HG02970 (cell line): ENCODE results near the gene NRG4.
"Not testable (repeated sequence)": the region's sequence is repeated elsewhere in the genome, so short reads cannot be mapped to it uniquely, and the experiment has no call there.

Experiments
- ATAC-seq: cut with Tn5 transposase; IDR thresholded peaks from one replicate; pipeline ENCODE4 v1.9.1; 2021; ENCODE audit warnings: mild to moderate bottlenecking, moderate library complexity, moderate number of reproducible peaks; ENCODE audit not compliant: unreplicated experiment, low FRiP score

NRG4 gene

DNA sequence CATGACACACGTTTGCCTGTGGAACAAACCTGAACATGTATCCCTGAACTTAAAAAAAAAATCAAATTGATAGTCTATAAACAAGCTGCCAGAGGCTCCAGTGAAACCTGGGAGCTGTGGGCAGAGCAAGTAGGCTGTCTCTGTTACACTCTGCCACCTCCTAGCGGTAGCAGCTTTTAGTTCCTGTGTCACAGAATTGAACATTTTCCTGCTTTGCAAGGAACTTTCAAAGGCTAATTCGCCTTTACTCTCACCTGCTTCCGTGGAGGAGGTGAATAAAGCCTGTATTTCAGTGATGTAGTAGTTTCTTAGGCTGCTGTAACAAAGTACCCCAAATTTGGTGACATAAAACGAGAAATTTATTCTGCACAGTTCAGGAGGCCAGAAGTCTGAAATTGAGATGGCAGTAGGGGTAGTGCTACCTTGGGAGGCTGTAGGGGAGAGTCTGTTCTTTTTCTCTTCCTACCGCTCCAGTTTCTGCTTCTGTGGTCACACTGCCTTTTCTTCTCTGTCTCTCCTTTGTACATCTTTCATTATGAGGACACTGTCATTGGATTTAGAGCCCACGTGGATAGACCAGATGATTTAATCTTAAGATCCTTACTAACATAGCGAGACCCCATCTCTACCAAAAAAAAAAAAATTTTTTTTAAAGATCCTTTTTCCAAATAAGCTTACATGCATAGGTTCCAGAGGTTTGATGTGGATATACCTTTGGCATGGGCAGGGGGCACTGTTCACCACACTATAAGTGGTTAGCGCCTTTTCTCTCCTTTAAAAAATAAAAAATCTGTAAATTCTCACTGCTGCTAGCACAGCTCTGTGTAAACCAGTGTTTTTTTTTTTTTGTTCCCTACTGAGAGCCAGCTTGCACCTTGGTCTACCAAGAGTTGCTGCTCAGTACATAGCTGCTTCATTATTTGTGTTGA, 83.3 kb downstream of the NRG4 start:
- ATAC-seq = no peak

DNA sequence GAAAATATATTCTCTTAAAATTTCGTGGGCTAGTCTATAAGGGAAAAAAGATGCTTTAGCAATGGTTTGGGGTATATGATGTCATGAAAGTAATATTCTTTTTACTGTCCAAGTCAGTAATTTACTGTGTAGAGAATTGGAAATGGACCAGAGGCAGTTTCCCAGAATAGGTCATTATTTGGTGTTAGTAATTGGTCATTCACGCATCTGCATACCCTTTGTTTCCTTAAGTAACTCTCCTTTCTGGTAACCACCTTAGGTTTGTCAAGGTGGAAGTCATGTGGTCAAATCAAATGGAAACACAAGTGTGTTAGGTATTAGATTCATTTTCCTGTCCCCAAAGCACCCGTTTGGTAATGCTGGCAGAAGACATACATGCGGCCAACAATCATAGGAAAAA, 84.6 kb downstream of the NRG4 start:
- no peak for ATAC-seq

DNA sequence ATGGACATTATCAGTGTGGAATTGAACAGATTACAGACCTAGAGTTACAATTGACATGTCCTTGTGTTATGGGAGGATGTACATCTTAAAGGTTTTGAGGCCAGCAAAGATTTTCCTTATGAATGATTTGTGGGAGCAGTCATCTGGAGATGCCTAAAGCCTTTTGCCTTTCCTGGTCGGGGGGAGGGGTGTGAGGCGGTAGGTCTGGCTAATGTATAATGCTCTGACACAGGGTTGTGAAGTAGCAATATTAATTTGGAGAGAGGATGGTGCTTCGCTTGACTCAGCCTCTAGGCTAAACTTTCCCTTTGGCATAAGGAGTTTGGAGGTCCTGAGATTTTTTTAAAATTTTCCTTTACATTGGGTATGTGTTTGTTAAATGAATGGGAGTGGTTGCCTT, 85.3 kb downstream of the NRG4 start:
- ATAC-seq = no peak

GRCh38 chr15:75925440-75925839, 86.8 kb downstream of the NRG4 start:
- no peak for ATAC-seq

DNA sequence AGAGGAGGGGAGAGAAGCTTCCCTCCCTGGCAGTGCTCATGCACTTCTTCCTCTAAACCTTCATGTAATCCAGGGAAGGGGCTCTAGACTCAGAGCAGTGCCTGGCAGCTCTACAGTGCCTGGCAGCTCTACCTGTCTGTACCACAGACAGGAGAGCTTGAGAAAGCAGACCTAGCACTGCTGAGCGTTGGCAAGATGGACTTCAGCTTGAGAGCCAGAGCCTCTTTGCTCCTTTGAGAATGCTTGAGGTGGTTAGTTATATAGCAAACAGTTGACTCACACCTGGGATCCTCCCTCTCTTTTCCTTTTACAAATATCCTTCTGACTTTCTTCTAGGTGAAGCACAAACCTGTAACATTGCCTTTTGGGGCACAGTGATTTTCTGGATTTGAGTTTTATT, 87.6 kb downstream of the NRG4 start:
- no peak for ATAC-seq

DNA sequence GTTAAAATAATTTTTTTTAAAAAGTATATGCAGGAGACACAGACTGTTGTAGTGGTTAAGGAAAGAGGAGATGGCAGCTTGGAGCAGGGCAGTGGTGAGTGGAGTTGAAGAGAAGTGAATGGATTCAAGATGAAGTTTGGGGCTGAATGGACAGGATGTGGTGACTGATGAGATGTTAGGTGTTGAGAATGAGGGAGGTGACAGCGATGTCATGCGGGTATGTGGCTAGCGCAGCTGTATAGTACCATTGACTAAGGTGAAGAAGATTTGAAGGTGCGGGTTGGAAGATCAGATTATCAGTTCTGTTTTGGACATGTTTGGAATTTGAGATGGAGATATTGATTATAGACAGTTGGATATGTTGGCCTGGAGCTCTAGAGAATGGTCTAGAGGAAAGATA, 88.5 kb downstream of the NRG4 start:
- ATAC-seq = no peak

GRCh38 chr15:75921732-75922703, 90.2 kb downstream of the NRG4 start:
- no peak for ATAC-seq

- ATAC-seq = no peak
Measured at GRCh38 chr15:75920079-75920478, 92.1 kb downstream of the NRG4 start.

DNA sequence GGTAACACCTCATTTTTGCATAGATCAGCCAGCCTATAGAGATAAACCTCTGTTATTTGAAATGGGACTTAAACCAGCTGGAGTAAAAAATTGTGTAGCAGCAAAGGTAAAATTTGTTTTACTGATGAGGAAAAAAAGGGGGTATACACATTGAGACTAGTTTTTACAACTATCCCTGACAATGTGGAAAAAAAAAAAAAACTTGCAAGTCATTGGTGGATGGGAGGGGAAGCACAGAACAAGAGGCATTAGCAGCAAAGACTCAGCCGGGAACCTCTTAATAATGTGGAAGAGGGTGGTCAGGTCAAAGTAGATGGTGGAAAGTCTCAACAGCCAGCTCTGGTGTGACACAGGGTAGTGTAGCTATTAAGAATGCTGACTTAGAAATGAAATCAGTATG, 94.1 kb downstream of the NRG4 start:
- no peak for ATAC-seq

DNA sequence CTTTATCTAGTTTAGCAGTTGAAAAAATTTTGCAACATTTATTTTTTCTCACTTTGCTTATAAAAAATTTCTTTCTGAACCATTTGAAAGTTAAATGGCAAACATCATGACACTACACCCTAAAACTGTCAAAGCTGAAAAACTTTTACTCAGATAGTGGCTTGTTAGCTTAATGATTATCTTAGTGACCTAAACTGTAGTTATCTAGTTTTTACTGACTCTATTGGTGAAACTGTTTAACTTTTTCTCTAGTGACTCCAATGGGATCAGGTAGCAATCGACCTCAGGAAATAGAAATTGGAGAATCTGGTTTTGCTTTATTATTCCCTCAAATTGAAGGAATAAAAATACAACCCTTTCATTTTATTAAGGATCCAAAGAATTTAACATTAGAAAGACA, 95.2 kb downstream of the NRG4 start:
- ATAC-seq = no peak

GRCh38 chr15:75910355-75910754, 101.9 kb downstream of the NRG4 start:
- not testable (repeated sequence) for ATAC-seq

DNA sequence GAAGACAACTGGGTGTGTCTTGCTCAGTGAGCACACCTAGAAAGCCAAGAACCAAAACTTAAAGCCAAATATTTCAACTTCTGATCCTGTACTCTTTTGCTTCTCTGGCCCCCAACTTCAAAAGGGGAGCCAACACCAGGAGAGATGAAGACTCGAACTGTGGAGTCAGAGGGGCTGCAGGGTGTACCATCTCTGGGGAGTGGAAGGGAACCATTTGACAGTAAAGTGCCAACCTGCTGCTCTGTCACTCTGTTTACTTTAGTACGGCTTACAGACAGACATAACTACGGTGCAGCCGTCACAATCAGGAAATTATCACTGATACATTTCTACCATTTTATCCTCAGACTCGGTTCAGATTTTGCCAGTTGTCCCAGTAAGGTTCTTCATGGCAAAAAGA, 107.0 kb downstream of the NRG4 start:
- ATAC-seq = no peak

DNA sequence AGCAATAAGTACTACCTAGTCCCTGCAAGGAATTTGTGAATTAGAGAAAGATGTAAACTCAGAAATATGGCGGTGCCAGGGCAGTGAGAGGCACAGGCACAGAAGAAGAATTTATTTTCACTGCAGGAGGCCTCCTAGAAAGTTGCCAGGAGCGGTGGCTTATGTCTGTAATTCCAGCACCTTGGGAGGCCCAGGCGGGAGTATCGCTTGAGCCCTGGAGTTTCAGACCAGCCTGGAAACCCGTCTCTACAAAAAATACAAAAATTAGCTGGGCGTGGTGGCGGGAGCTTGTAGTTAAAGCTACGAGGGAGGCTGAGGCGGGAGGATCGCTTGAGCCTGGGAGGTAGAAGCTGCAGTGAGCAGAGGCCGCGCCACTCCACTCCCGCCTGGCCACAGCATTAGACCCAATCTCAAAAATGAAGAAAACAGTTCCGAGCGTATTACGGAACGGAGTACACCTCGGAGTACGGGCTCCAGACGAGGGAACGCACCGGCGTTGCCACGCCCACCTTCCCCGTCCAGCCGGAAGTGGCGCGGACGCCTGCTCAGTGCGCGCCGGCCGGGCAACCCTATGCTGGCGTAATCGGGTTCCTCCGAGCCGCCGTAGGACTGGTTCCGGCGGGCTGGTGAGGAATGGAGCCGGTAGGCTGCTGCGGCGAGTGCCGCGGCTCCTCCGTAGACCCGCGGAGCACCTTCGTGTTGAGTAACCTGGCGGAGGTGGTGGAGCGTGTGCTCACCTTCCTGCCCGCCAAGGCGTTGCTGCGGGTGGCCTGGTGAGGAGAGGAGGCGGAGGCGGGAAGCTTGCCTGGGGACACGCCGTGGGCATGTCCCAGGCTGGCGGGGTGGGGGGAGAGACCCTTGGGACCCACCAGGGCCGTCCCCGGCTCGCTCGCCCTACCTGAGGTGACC, 108.6 kb downstream of the NRG4 start, which contains the start of gene FBXO22:
FBXO22 (plus strand) TSS at position 548 of the 909 bp plus-strand sequence; CDS start at position 634, 86 bp downstream.
- peak; percentile 92 for ATAC-seq

GRCh38 chr15:75902129-75902557, 110.1 kb downstream of the NRG4 start:
- no peak for ATAC-seq

- ATAC-seq = no peak
Measured at GRCh38 chr15:75900577-75900976, 111.6 kb downstream of the NRG4 start.

GRCh38 chr15:75895731-75896130, 116.5 kb downstream of the NRG4 start:
- ATAC-seq = no peak

GRCh38 chr15:75891895-75892294, 120.3 kb downstream of the NRG4 start:
- no peak for ATAC-seq
